ENCODE results near the gene LIN54.

DNA sequence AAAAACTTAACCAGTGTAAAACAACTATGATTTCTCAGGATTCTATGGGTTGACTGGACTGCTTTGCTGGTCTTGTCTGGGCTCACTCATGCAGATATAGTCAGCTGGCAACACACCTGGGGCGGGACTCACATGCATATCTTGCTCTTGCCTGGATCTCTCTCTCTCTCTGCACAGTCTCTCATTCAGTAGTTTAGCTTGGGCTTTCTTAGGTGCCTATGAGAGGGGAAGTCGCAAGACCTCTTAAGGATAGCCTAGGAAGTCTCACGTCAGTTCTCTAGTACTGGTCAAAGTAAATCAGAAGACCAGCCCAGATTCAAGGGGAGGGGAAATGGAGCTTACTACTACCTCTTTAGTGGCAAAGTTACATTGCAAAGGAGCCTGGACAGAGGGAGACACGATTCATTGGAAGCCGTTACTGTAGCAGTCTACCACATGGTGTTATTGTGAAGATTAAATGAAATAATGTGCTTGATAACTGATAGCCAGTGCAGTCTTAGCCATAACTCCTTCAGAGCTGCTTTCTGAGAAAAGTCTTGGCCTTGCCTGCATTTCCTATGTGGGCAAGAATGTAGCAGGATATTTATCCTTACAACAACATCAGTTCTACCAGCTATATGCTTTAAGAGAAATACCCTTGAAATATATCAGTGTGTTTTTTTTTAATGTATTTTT, 26.5 kb upstream of the LIN54 start:
- TF ChIP-seq, protein P1, sequence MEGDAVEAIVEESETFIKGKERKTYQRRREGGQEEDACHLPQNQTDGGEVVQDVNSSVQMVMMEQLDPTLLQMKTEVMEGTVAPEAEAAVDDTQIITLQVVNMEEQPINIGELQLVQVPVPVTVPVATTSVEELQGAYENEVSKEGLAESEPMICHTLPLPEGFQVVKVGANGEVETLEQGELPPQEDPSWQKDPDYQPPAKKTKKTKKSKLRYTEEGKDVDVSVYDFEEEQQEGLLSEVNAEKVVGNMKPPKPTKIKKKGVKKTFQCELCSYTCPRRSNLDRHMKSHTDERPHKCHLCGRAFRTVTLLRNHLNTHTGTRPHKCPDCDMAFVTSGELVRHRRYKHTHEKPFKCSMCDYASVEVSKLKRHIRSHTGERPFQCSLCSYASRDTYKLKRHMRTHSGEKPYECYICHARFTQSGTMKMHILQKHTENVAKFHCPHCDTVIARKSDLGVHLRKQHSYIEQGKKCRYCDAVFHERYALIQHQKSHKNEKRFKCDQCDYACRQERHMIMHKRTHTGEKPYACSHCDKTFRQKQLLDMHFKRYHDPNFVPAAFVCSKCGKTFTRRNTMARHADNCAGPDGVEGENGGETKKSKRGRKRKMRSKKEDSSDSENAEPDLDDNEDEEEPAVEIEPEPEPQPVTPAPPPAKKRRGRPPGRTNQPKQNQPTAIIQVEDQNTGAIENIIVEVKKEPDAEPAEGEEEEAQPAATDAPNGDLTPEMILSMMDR (IDR thresholded peaks at IDR 0.05) = no peak
- TF ChIP-seq EP300 (IDR thresholded peaks at IDR 0.05) (no peak), POLR2A (IDR thresholded peaks at IDR 0.05) (no peak)
